Measurements from ENCODE around the gene SP4. TPM values are rescaled to one million over a fixed set of nuclear protein-coding genes. Genes with fewer than 3 reads are reported as not detected.

The SP4 gene
- total RNA-seq, 1 donor from 2014 or later = 5.9 TPM

DNA sequence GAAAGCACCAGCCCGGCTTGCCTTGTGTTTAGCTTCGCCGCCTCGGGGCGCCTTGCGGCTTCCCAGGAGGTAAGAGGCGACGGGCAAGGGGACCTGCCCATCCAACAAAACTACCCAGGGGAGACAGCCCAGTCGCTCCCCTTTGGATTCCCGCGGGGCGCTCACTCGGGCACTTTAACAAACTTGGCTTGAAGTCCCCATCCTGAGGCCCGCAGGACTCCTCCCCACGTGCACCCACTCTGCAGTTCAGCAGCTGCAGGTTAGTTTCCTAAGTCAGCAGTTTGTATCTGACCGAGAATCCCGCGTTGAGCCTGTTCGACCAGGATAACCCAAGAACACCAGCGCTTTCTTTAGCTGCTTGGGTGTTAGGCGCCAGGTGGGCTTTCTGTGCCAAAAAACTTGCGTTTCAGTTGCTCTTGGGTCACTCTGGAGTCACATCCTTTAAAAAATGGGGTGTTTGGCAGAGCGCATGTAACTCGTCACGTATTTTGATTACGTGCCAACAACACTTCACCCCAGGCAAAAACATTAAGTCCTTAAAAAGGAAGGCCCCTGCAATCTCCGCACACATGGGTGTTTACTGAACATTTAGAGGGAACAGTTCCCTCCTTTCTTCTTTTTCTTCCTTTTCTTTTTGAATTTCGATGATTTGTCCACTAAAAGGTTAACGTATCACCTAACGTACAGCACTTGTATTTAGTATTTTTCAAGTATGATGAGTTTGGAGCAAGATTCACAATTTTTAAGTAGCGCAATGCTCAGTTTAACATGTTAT is 115.8 kb downstream of the SP4 start:
- Histone ChIP-seq H3K9me3 (replicated peaks) (no peaks in the 10 kb centered on the region), H3K4me3 (peak overlapping the region; percentile 69), H3K4me1 (peaks cover 16% of the 10 kb centered on the region), H3K27me3 (ENCODE audit: low read depth) (peaks cover 89% of the 10 kb centered on the region), H3K36me3 (no peaks in the 10 kb centered on the region), H3K27ac (replicated peaks) (no peak overlapping the region)
- intact Hi-C loops (cut with micrococcal nuclease) = no loop called here
- DNase-seq = no peak
- TF ChIP-seq, protein P1, sequence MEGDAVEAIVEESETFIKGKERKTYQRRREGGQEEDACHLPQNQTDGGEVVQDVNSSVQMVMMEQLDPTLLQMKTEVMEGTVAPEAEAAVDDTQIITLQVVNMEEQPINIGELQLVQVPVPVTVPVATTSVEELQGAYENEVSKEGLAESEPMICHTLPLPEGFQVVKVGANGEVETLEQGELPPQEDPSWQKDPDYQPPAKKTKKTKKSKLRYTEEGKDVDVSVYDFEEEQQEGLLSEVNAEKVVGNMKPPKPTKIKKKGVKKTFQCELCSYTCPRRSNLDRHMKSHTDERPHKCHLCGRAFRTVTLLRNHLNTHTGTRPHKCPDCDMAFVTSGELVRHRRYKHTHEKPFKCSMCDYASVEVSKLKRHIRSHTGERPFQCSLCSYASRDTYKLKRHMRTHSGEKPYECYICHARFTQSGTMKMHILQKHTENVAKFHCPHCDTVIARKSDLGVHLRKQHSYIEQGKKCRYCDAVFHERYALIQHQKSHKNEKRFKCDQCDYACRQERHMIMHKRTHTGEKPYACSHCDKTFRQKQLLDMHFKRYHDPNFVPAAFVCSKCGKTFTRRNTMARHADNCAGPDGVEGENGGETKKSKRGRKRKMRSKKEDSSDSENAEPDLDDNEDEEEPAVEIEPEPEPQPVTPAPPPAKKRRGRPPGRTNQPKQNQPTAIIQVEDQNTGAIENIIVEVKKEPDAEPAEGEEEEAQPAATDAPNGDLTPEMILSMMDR (IDR thresholded peaks at IDR 0.05; ENCODE audit: borderline replicate concordance) = no peak

DNA sequence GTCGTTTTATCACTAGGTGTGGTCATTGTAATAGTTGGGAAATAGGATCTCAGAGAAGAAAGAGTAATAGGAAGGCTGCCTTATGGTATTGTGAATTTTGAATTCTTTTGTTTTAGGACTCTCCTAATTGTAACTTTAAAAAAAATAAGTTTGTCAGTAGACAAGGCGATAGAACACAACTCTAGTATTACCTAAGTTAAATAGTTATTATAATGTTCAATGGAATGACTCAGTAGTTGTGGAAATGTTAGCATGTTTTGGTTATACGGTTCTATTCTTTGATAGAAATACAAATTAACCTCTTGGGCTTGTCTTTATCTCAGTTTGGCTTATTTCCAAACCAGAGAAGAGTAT is 116.4 kb downstream of the SP4 start:
- intact Hi-C loops (cut with micrococcal nuclease) = no loop called here
- Histone ChIP-seq H3K4me3 (no peak overlapping the region), H3K27ac (replicated peaks) (no peak overlapping the region)

DNA sequence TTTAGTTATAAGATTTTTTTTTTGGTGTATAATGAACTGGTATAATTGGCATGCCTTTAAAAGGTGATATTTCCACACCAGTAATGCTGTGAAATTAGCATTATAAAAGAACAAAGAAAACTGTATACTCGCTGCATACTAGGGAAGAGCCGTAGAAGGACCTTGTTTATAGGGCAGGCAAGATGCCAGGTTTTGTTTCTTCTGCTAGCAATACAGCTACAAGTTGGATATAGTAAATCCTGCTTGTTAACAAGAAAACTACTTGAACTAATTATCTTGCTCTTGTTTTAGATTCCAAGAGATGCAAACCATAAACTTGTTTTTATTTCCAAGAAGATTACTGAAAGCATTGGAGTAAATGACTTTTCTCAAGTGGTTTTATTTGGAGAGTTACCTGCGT is 116.8 kb downstream of the SP4 start:
- H3K4me3 ChIP-seq = no peak overlapping the region
- intact Hi-C loops (cut with micrococcal nuclease) = no loop called here
- no peak overlapping the region for H3K27ac ChIP-seq (replicated peaks)
- no peak for DNase-seq
- H3K36me3 ChIP-seq = no peaks in the 10 kb centered on the region
- H3K4me1 ChIP-seq = peaks cover 16% of the 10 kb centered on the region
- peaks cover 82% of the 10 kb centered on the region for H3K27me3 ChIP-seq (ENCODE audit: low read depth)
- TF ChIP-seq, protein P1 (IDR thresholded peaks at IDR 0.05; ENCODE audit: borderline replicate concordance) = no peak
- H3K9me3 ChIP-seq (replicated peaks) = no peaks in the 10 kb centered on the region

More for the DNA sequence above, 116.4 kb downstream of the SP4 start:
- Histone ChIP-seq H3K27me3 (ENCODE audit: low read depth) (peaks cover 87% of the 10 kb centered on the region), H3K4me1 (peaks cover 16% of the 10 kb centered on the region), H3K9me3 (replicated peaks) (no peaks in the 10 kb centered on the region), H3K36me3 (no peaks in the 10 kb centered on the region)
- DNase-seq = no peak
- TF ChIP-seq, protein P1 (IDR thresholded peaks at IDR 0.05; ENCODE audit: borderline replicate concordance) = no peak

DNA sequence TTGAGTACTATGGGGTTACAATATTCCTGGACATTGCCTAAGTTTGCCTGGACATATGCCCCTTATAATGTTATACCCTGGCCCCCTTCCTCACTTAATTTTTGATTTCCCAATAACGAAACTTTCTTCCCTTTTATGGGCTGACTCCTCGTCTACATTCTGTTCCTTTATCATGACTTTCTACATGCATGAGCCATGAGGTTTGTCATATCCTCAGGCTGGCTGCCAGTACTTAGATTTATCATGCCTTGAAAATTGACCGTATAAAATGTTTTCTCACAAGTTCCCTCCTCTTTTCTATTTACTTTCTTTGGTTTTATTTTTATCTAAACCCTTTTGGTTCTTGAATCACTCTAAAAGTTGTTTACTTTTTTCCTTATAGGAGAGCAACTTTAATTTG is 119.6 kb downstream of the SP4 start:
- Histone ChIP-seq H3K36me3 (no peaks in the 10 kb centered on the region), H3K27me3 (ENCODE audit: low read depth) (peaks cover 59% of the 10 kb centered on the region), H3K4me3 (no peak overlapping the region), H3K9me3 (replicated peaks) (no peaks in the 10 kb centered on the region), H3K27ac (replicated peaks) (no peak overlapping the region), H3K4me1 (peaks cover 16% of the 10 kb centered on the region)
- intact Hi-C loops (cut with micrococcal nuclease) = no loop called here
- TF ChIP-seq, protein P1 (IDR thresholded peaks at IDR 0.05; ENCODE audit: borderline replicate concordance) = no peak
- no peak for DNase-seq

DNA sequence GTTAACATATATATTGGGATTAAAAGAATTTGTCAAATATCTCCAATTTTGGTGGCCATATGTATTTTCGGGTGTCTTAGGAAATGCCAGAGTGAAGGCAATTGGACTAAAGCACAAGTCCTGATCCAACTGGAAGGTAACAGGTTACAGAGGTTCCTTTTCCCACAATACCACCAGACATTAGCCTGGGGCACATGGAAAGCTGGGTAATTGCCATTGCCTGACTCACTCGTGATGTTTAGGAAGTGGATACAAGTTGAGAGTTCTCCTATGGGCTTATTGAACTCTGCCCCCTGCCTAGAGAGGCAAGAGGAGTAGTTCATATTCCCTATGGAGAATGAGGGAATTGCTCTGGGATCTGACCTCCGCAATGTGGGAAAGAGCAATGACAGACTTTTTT is 120.6 kb downstream of the SP4 start:
- TF ChIP-seq, protein P1 (IDR thresholded peaks at IDR 0.05; ENCODE audit: borderline replicate concordance) = no peak
- Histone ChIP-seq H3K27me3 (ENCODE audit: low read depth) (peaks cover 50% of the 10 kb centered on the region), H3K4me1 (peaks cover 6% of the 10 kb centered on the region), H3K4me3 (no peak overlapping the region), H3K36me3 (no peaks in the 10 kb centered on the region), H3K27ac (replicated peaks) (no peak overlapping the region), H3K9me3 (replicated peaks) (no peaks in the 10 kb centered on the region)
- DNase-seq = no peak
- intact Hi-C loops (cut with micrococcal nuclease) = no loop called here
